ENCODE results near the gene FBXO45. TPM values are rescaled to one million over a fixed set of nuclear protein-coding genes. Genes with fewer than 3 reads are reported as not detected.

The FBXO45 gene
- total and polyA plus RNA-seq, 2 of the 4 experiments (the other 2 are of a cell fraction), result 3.8 to 5.0 TPM

- TF ChIP-seq CHD1 (IDR thresholded peaks at IDR 0.05; ENCODE audit: low read depth, low read length), result no peak
Observed at GRCh38 chr3:196609805-196610515, 41.5 kb downstream of the FBXO45 start (continued).

DNA sequence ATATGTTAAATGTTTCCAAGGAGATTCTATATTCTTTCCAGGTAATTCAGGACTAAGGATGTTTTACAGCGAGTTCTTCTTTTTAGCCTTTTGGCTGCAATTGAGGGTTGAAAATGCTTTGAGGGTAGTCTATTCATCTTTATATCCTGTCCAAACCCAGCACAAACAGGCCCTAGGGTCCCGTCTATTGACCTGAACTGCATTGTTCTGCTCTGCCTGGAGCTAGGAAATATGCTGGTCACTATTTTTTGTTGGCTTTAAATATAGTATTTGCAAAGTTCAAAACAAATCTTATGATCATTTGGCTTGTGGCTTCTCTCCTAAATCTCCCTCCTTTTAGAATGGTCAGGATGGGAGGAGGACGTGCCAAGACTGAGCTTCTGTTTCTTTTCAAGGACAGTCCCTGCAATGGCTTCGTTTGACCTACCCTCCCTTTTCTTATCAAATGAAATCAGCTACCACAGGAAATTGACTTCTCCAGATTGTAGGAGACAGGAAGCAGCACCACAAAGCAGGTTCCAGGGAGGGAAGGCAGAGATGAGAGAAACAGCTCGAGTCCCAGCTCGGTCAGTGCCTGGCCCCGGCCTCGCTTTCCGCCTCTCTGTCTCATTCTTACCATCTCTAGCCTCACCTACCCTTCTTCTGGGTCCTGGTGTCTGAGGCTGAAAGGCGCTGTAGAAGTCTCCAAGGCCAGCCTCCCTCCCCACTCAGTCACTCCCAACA is 43.5 kb downstream of the FBXO45 start:
- Histone ChIP-seq H2BK120ac (ENCODE audit: low read depth, low read length) (no peak overlapping the region), H2BK20ac (ENCODE audit: low read depth, low read length) (no peak overlapping the region), H3K27me3 (ENCODE audit: control insufficient read depth, insufficient read depth, low read length) (no peaks in the 10 kb centered on the region), H2AFZ (replicated peaks; ENCODE audit: low read length, poor library complexity) (peak overlapping the region; percentile 59), H3K56ac (ENCODE audit: extremely low read depth, insufficient read depth, low read length) (no peak overlapping the region), H3K36me3 (ENCODE audit: control insufficient read depth, insufficient read depth, low read length) (no peaks in the 10 kb centered on the region), H3K4me2 (ENCODE audit: low read depth, low read length) (no peak overlapping the region), H3K27ac (ENCODE audit: insufficient read depth, low read length) (no peak overlapping the region), H2BK15ac (ENCODE audit: low read depth, low read length) (no peak overlapping the region), H3K79me1 (ENCODE audit: low read depth in 1 of 2, low read length in 2 of 2) (no peaks in the 10 kb centered on the region), H3K18ac (ENCODE audit: low read depth, low read length) (no peak overlapping the region), H3K4me1 (ENCODE audit: control insufficient read depth, insufficient read depth, low read length) (no peaks in the 10 kb centered on the region), H3K9me1 (ENCODE audit: insufficient read depth, low read length) (no peaks in the 10 kb centered on the region), H3K4me3 (ENCODE audit: insufficient read depth, low read depth, low read length) (no peak overlapping the region), H4K20me1 (ENCODE audit: insufficient read depth, low read length) (no peaks in the 10 kb centered on the region), H3K9me3 (ENCODE audit: control insufficient read depth, insufficient read depth, low read length) (no peaks in the 10 kb centered on the region), H4K5ac (ENCODE audit: low read depth, low read length) (no peak overlapping the region), H2AK9ac (replicated peaks; ENCODE audit: low read depth, low read length, poor library complexity) (no peak overlapping the region), H4K8ac (ENCODE audit: low read depth in 2 of 2, low read length in 2 of 2) (no peak overlapping the region), H3K23ac (ENCODE audit: low read depth, low read length) (no peak overlapping the region), H3K14ac (replicated peaks; ENCODE audit: low read depth, low read length) (no peak overlapping the region), H4K91ac (ENCODE audit: insufficient read depth, low read depth, low read length) (no peak overlapping the region), H2AK5ac (ENCODE audit: low read depth, low read length) (no peak overlapping the region), H2BK5ac (ENCODE audit: low read depth, low read length, poor library complexity, severe bottlenecking) (no peak overlapping the region), H3K9ac (ENCODE audit: low read depth, low read length) (no peak overlapping the region), H3K4ac (ENCODE audit: low read depth, low read length) (no peak overlapping the region)
- 83% methylated on average over 1 of the region's 10 CpGs; no CpG with 5 or more reads in 1 of the 2 experiments for WGBS, 2 experiments (ENCODE audit: extremely low coverage in 2 of 2, insufficient read length in 1 of 2)
- in situ Hi-C loops (cut with MboI; ENCODE audit: low sequenced_read_pairs), result loop anchor here (25.0 kb wide), 1 partner anchor 350 kb away; the partner anchor contains the start of gene PIGZ
- DNase-seq (no peak), ATAC-seq (ENCODE audit: low read depth) (no peak)
- BruUV-seq (replicated peaks), result no TSS peak
- intact Hi-C loops (cut with micrococcal nuclease), result no loop called here
- TF ChIP-seq CHD1 (IDR thresholded peaks at IDR 0.05; ENCODE audit: low read depth, low read length), result no peak
- TF ChIP-seq FOS (IDR thresholded peaks at IDR 0.05; ENCODE audit: low read depth, low read length), result no peak
- TF ChIP-seq, protein P1, sequence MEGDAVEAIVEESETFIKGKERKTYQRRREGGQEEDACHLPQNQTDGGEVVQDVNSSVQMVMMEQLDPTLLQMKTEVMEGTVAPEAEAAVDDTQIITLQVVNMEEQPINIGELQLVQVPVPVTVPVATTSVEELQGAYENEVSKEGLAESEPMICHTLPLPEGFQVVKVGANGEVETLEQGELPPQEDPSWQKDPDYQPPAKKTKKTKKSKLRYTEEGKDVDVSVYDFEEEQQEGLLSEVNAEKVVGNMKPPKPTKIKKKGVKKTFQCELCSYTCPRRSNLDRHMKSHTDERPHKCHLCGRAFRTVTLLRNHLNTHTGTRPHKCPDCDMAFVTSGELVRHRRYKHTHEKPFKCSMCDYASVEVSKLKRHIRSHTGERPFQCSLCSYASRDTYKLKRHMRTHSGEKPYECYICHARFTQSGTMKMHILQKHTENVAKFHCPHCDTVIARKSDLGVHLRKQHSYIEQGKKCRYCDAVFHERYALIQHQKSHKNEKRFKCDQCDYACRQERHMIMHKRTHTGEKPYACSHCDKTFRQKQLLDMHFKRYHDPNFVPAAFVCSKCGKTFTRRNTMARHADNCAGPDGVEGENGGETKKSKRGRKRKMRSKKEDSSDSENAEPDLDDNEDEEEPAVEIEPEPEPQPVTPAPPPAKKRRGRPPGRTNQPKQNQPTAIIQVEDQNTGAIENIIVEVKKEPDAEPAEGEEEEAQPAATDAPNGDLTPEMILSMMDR (conservative IDR thresholded peaks at IDR 0.05; ENCODE audit: low read depth, low read length), result no peak
- no peak for TF ChIP-seq POLR2A (IDR thresholded peaks at IDR 0.05; ENCODE audit: low read depth, low read length)
- TF ChIP-seq RCOR1 (IDR thresholded peaks at IDR 0.05; ENCODE audit: insufficient replicate concordance, low read length), result no peak
- no peak for TF ChIP-seq MXI1 (IDR thresholded peaks at IDR 0.05; ENCODE audit: borderline replicate concordance, low read depth, low read length)
- no peak for TF ChIP-seq CEBPB (IDR thresholded peaks at IDR 0.05; ENCODE audit: low read depth, low read length)
- no peak for TF ChIP-seq NFE2L2 (IDR thresholded peaks at IDR 0.05; ENCODE audit: low read depth, low read length)
- TF ChIP-seq MAFK (IDR thresholded peaks at IDR 0.05; ENCODE audit: low read depth, low read length), result no peak
- TF ChIP-seq ELK1 (IDR thresholded peaks at IDR 0.05; ENCODE audit: borderline replicate concordance, low read depth, low read length), result no peak
- TF ChIP-seq RFX5 (IDR thresholded peaks at IDR 0.05; ENCODE audit: low read depth, low read length), result no peak
- no peak for TF ChIP-seq RAD21 (IDR thresholded peaks at IDR 0.05; ENCODE audit: low read length)
- ChIA-PET CTCF (no interaction called here), POLR2A (ENCODE audit: unreplicated experiment) (no interaction called here)
- dilution Hi-C loops (cut with HindIII; ENCODE audit: low sequenced_read_pairs, unreplicated experiment), result no loop called here
